SK-N-SH treated with all-trans-retinoic acid at 6 μM for 48 hours (cell line): ENCODE data around the gene HES5.

Source experiments
- ATAC-seq: fragments of 200-7000 bp; cut with Tn5 transposase; 3 replicates; pipeline ENCODE4 v1.9.1; 2020; ENCODE audit warnings: mild to moderate bottlenecking, moderate library complexity
- ARNTL ChIP-seq: fragments of 450-650 bp; formaldehyde crosslinking; IDR thresholded peaks from 2 replicates; pipeline ENCODE4 v1.5.0; 2020; ENCODE audit warnings: low read depth, mild to moderate bottlenecking, moderate library complexity, borderline replicate concordance
- BACH2 ChIP-seq: fragments of 250-450 bp; sonication (Bioruptor Pico); IDR thresholded peaks from 2 replicates; pipeline ENCODE4 v1.9.0; 2021; ENCODE audit warnings: mild to moderate bottlenecking, borderline replicate concordance
- CREB5 ChIP-seq: fragments of 250-450 bp; sonication (Bioruptor Pico); IDR thresholded peaks from 2 replicates; pipeline ENCODE4 v1.5.1; 2020; ENCODE audit warnings: low read depth, mild to moderate bottlenecking, moderate library complexity
- CSDC2 ChIP-seq: fragments of 250-450 bp; sonication (Bioruptor Pico); IDR thresholded peaks from 2 replicates; pipeline ENCODE4 v1.5.0; 2020; ENCODE audit warnings: mild to moderate bottlenecking, moderate library complexity
- ESRRG ChIP-seq: fragments of 250-450 bp; sonication (Bioruptor Pico); IDR thresholded peaks from 2 replicates; pipeline ENCODE4 v1.6.1; 2021; ENCODE audit warnings: mild to moderate bottlenecking
- GLIS3 ChIP-seq: fragments of 250-450 bp; sonication (Bioruptor Pico); IDR thresholded peaks from 2 replicates; pipeline ENCODE4 v1.5.0; 2020; ENCODE audit warnings: mild to moderate bottlenecking, moderate library complexity
- ISL1 ChIP-seq: fragments of 250-450 bp; sonication (Bioruptor Pico); IDR thresholded peaks from 2 replicates; pipeline ENCODE4 v2.1.2; 2022; ENCODE audit warnings: mild to moderate bottlenecking, moderate library complexity
- PATZ1 ChIP-seq: fragments of 250-450 bp; sonication (Bioruptor Pico); IDR thresholded peaks from 2 replicates; pipeline ENCODE4 v1.8.0; 2020; ENCODE audit warnings: mild to moderate bottlenecking, moderate library complexity, borderline replicate concordance
- PPARA ChIP-seq: fragments of 250-450 bp; sonication (Bioruptor Pico); IDR thresholded peaks from 2 replicates; pipeline ENCODE4 v1.5.0; 2020; ENCODE audit warnings: mild to moderate bottlenecking, borderline replicate concordance
- RARB ChIP-seq: fragments of 250-450 bp; sonication (Bioruptor Pico); IDR thresholded peaks from 2 replicates; pipeline ENCODE4 v1.8.0; 2021; ENCODE audit warnings: mild to moderate bottlenecking, moderate library complexity
- SNAI2 ChIP-seq: fragments of 250-450 bp; sonication (Bioruptor Pico); IDR thresholded peaks from 2 replicates; pipeline ENCODE4 v1.5.0; 2020; ENCODE audit warnings: mild to moderate bottlenecking, moderate library complexity
- TCF4 ChIP-seq: fragments of 250-450 bp; sonication (Bioruptor Pico); IDR thresholded peaks from 2 replicates; pipeline ENCODE4 v1.8.0; 2021; ENCODE audit warnings: mild to moderate bottlenecking, moderate library complexity, borderline replicate concordance
- TOX ChIP-seq: fragments of 250-450 bp; sonication (Bioruptor Pico); IDR thresholded peaks from 2 replicates; pipeline ENCODE4 v1.8.0; 2021; ENCODE audit warnings: mild to moderate bottlenecking, moderate library complexity, borderline replicate concordance
- ZC3H10 ChIP-seq: fragments of 250-450 bp; sonication (Bioruptor Pico); IDR thresholded peaks from 2 replicates; pipeline ENCODE4 v1.5.1; 2021; ENCODE audit warnings: mild to moderate bottlenecking, moderate library complexity
- ZNF70 ChIP-seq: fragments of 450-650 bp; formaldehyde crosslinking; IDR thresholded peaks from 2 replicates; pipeline ENCODE4 v1.5.0; 2020; ENCODE audit warnings: mild to moderate bottlenecking, moderate library complexity
- ZNF8 ChIP-seq: fragments of 450-650 bp; formaldehyde crosslinking; IDR thresholded peaks from 2 replicates; pipeline ENCODE4 v1.5.0; 2020; ENCODE audit warnings: mild to moderate bottlenecking, moderate library complexity
- TF ChIP-seq, protein P1 (sequence below): fragments of 250-450 bp; sonication (Bioruptor Pico); IDR thresholded peaks from 2 replicates; pipeline ENCODE4 v1.5.1; 2021; ENCODE audit warnings: mild to moderate bottlenecking, moderate library complexity
- TF ChIP-seq, protein P2 (sequence below): fragments of 250-450 bp; sonication (Bioruptor Pico); IDR thresholded peaks from 2 replicates; pipeline ENCODE4 v1.8.0; 2021; ENCODE audit warnings: low read depth, mild to moderate bottlenecking, moderate library complexity, borderline replicate concordance
- TF ChIP-seq, protein P3 (sequence below): fragments of 250-450 bp; sonication (Bioruptor Pico); IDR thresholded peaks from 2 replicates; pipeline ENCODE4 v1.5.0; 2020; ENCODE audit warnings: mild to moderate bottlenecking, moderate library complexity

Gene HES5

GRCh38 chr1:2493691-2494322 lies 36.3 kb downstream of the HES5 start (continued):
- TF ChIP-seq CREB5 (CRISPR knock-in tag): no peak
- no peak for TF ChIP-seq BACH2 (CRISPR knock-in tag)
- no peak for TF ChIP-seq CSDC2 (CRISPR knock-in tag)
- no peak for TF ChIP-seq ESRRG

DNA sequence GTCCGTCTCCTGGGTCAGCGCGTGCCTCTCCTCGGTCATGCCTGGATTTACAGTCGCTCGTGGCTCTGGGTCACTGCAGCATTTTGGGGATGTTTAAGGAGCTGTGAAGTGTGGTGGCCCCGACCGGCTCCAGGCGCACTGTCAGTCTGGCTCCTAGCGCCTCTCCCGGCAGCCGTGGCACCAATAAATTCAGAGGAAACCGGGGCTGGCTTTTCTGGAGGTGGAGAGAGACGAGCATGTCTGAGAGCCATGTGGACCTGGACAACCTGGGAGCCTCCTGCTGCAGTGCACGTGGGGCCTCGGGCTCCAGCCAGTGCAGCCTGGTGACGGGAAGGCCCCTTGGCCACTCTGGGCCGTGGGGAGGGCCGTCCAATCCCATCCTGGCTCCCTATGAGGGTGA lies 36.8 kb downstream of the HES5 start:
- TF ChIP-seq ZC3H10 (CRISPR knock-in tag) (no peak), ARNTL (CRISPR knock-in tag) (no peak), PPARA (no peak), TCF4 (CRISPR knock-in tag) (no peak), PATZ1 (CRISPR knock-in tag) (no peak), ISL1 (CRISPR knock-in tag) (no peak), ZNF70 (CRISPR knock-in tag) (no peak), RARB (CRISPR knock-in tag) (no peak), GLIS3 (CRISPR knock-in tag) (no peak), ESRRG (no peak)
- TF ChIP-seq, protein P1, sequence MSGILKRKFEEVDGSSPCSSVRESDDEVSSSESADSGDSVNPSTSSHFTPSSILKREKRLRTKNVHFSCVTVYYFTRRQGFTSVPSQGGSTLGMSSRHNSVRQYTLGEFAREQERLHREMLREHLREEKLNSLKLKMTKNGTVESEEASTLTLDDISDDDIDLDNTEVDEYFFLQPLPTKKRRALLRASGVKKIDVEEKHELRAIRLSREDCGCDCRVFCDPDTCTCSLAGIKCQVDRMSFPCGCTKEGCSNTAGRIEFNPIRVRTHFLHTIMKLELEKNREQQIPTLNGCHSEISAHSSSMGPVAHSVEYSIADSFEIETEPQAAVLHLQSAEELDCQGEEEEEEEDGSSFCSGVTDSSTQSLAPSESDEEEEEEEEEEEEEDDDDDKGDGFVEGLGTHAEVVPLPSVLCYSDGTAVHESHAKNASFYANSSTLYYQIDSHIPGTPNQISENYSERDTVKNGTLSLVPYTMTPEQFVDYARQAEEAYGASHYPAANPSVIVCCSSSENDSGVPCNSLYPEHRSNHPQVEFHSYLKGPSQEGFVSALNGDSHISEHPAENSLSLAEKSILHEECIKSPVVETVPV: no peak

DNA sequence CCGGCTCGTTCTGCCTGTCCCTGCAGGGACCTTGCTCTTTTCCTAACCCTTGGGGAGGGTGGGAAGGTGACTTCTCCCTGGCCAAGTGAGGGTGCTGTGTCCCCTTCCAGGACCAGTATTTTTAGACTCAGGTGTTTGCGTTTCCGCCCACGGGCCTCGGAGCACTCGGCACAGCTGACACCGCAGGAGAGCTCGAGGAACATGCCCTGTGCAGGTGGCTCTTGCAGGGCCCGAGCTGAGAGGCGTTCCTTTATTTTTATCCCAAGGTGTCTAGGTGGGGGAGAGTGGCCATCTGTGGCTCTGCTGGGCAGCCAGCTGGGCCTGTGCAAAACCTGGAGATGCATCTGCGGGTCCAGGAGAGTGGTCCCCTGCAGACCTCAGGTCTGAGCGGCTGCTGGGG lies 38.0 kb downstream of the HES5 start:
- no peak for TF ChIP-seq TCF4 (CRISPR knock-in tag)
- TF ChIP-seq, protein P2, sequence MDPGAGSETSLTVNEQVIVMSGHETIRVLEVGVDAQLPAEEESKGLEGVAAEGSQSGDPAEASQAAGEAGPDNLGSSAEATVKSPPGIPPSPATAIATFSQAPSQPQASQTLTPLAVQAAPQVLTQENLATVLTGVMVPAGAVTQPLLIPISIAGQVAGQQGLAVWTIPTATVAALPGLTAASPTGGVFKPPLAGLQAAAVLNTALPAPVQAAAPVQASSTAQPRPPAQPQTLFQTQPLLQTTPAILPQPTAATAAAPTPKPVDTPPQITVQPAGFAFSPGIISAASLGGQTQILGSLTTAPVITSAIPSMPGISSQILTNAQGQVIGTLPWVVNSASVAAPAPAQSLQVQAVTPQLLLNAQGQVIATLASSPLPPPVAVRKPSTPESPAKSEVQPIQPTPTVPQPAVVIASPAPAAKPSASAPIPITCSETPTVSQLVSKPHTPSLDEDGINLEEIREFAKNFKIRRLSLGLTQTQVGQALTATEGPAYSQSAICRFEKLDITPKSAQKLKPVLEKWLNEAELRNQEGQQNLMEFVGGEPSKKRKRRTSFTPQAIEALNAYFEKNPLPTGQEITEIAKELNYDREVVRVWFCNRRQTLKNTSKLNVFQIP (CRISPR knock-in tag): no peak
- TF ChIP-seq CSDC2 (CRISPR knock-in tag): no peak
- TF ChIP-seq ESRRG: no peak
- TF ChIP-seq ISL1 (CRISPR knock-in tag): no peak
- no peak for TF ChIP-seq ARNTL (CRISPR knock-in tag)
- TF ChIP-seq TOX (CRISPR knock-in tag): no peak
- TF ChIP-seq RARB (CRISPR knock-in tag): no peak
- TF ChIP-seq PPARA: no peak
- TF ChIP-seq, protein P3, sequence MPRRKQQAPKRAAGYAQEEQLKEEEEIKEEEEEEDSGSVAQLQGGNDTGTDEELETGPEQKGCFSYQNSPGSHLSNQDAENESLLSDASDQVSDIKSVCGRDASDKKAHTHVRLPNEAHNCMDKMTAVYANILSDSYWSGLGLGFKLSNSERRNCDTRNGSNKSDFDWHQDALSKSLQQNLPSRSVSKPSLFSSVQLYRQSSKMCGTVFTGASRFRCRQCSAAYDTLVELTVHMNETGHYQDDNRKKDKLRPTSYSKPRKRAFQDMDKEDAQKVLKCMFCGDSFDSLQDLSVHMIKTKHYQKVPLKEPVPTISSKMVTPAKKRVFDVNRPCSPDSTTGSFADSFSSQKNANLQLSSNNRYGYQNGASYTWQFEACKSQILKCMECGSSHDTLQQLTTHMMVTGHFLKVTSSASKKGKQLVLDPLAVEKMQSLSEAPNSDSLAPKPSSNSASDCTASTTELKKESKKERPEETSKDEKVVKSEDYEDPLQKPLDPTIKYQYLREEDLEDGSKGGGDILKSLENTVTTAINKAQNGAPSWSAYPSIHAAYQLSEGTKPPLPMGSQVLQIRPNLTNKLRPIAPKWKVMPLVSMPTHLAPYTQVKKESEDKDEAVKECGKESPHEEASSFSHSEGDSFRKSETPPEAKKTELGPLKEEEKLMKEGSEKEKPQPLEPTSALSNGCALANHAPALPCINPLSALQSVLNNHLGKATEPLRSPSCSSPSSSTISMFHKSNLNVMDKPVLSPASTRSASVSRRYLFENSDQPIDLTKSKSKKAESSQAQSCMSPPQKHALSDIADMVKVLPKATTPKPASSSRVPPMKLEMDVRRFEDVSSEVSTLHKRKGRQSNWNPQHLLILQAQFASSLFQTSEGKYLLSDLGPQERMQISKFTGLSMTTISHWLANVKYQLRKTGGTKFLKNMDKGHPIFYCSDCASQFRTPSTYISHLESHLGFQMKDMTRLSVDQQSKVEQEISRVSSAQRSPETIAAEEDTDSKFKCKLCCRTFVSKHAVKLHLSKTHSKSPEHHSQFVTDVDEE (CRISPR knock-in tag): no peak
- TF ChIP-seq BACH2 (CRISPR knock-in tag): no peak
- TF ChIP-seq, protein P1: no peak
- TF ChIP-seq SNAI2 (CRISPR knock-in tag): no peak
- no peak for TF ChIP-seq GLIS3 (CRISPR knock-in tag)
- TF ChIP-seq ZNF8 (CRISPR knock-in tag): no peak

More for the DNA sequence above, 36.8 kb downstream of the HES5 start:
- ATAC-seq: no peak

More for the DNA sequence above, 38.0 kb downstream of the HES5 start:
- ATAC-seq: no peak
